Trophoblast cell (in vitro differentiated cells and primary cell): Measurements from ENCODE around the gene S100A7A.

Experiments used
- DNase-seq, 2 donors: peaks; one replicate each; pipeline ENCODE4 v3.0.0-alpha.2; 2016
- H2AFZ ChIP-seq: 2 replicates; pipeline ENCODE4 v1.6.1; 2013; ENCODE audit warnings: low read length, moderate library complexity, mild to moderate bottlenecking; ENCODE audit not compliant: insufficient read depth, poor library complexity
- H2AK5ac ChIP-seq: 2 replicates; pipeline ENCODE4 v1.6.1; 2013; ENCODE audit warnings: mild to moderate bottlenecking, low read length
- H2BK120ac ChIP-seq: 2 replicates; pipeline ENCODE4 v1.6.1; 2013; ENCODE audit warnings: low read length, mild to moderate bottlenecking, moderate library complexity; ENCODE audit not compliant: insufficient read depth, poor library complexity
- H2BK12ac ChIP-seq: 2 replicates; pipeline ENCODE4 v1.6.1; 2013; ENCODE audit warnings: mild to moderate bottlenecking, low read length, moderate library complexity
- H2BK5ac ChIP-seq: 2 replicates; pipeline ENCODE4 v1.6.1; 2013; ENCODE audit warnings: low read length, low read depth, moderate library complexity, mild to moderate bottlenecking; ENCODE audit not compliant: poor library complexity
- H3K14ac ChIP-seq: 2 replicates; pipeline ENCODE4 v1.6.1; 2013; ENCODE audit warnings: mild to moderate bottlenecking, low read length
- H3K18ac ChIP-seq: 2 replicates; pipeline ENCODE4 v1.6.1; 2013; ENCODE audit warnings: mild to moderate bottlenecking, low read length
- H3K23ac ChIP-seq: 2 replicates; pipeline ENCODE4 v1.6.1; 2013; ENCODE audit warnings: low read length
- H3K27ac ChIP-seq: 2 replicates; pipeline ENCODE4 v1.5.1; 2013; ENCODE audit warnings: low read depth, mild to moderate bottlenecking, inconsistent platforms, low read length, moderate library complexity
- H3K27me3 ChIP-seq: 2 replicates; pipeline ENCODE4 v1.6.1; 2013; ENCODE audit warnings: inconsistent platforms, mild to moderate bottlenecking, low read length, moderate library complexity; ENCODE audit not compliant: insufficient read depth
- H3K36me3 ChIP-seq, 2 experiments: 1 replicate in 1 of 2; 2 replicates in 1 of 2; pipeline ENCODE4 v1.6.1; 2013; ENCODE audit warnings: low read length in 2 of 2, mild to moderate bottlenecking in 2 of 2, moderate library complexity in 1 of 2; ENCODE audit not compliant: insufficient read depth in 2 of 2, control insufficient read depth in 1 of 2
- H3K4ac ChIP-seq: 2 replicates; pipeline ENCODE4 v1.6.1; 2013; ENCODE audit warnings: low read depth, mild to moderate bottlenecking, low read length, moderate library complexity
- H3K4me1 ChIP-seq, 2 experiments: 1 replicate in 1 of 2; 2 replicates in 1 of 2; pipeline ENCODE4 v1.6.1; 2013; ENCODE audit warnings: low read length in 2 of 2, mild to moderate bottlenecking in 2 of 2, moderate library complexity in 1 of 2; ENCODE audit not compliant: insufficient read depth in 2 of 2, control insufficient read depth in 1 of 2
- H3K4me2 ChIP-seq: 2 replicates; pipeline ENCODE4 v1.6.1; 2013; ENCODE audit warnings: inconsistent platforms, mild to moderate bottlenecking, low read length, moderate library complexity
- H3K4me3 ChIP-seq: 2 replicates; pipeline ENCODE4 v1.5.1; 2013; ENCODE audit warnings: mild to moderate bottlenecking, low read depth, low read length, inconsistent platforms
- H3K79me1 ChIP-seq: one replicate; pipeline ENCODE4 v1.6.1; 2013; ENCODE audit warnings: low read length
- H3K79me2 ChIP-seq: 2 replicates; pipeline ENCODE4 v1.6.1; 2013; ENCODE audit warnings: low read length, mild to moderate bottlenecking; ENCODE audit not compliant: control insufficient read depth, insufficient read depth, poor library complexity
- H3K9ac ChIP-seq: 2 replicates; pipeline ENCODE4 v1.6.1; 2013; ENCODE audit warnings: mild to moderate bottlenecking, low read length
- H3K9me3 ChIP-seq: 2 replicates; pipeline ENCODE4 v1.6.1; 2013; ENCODE audit warnings: low read depth, mild to moderate bottlenecking, control low read depth, inconsistent platforms, low read length; ENCODE audit not compliant: insufficient read depth
- H4K12ac ChIP-seq: 2 replicates; pipeline ENCODE4 v1.6.1; 2013; ENCODE audit warnings: low read depth, mild to moderate bottlenecking, low read length, moderate library complexity
- H4K8ac ChIP-seq: 2 replicates; pipeline ENCODE4 v1.6.1; 2013; ENCODE audit warnings: low read depth, mild to moderate bottlenecking, low read length, moderate library complexity
- H4K91ac ChIP-seq: one replicate; pipeline ENCODE4 v1.6.1; 2013; ENCODE audit warnings: low read depth, mild to moderate bottlenecking, low read length, moderate library complexity
- WGBS: extraction: QIAGEN DNeasy Blood & Tissue Kit; methylation state at CpG from one replicate; pipeline ENCODE4 v1.1.7; 2013; ENCODE audit warnings: missing lambda C conversion rate; ENCODE audit not compliant: insufficient read length, insufficient coverage; ENCODE audit errors: extremely low coverage; 5-methylcytosine and 5-hydroxymethylcytosine counted together

S100A7A gene

GRCh38 chr1:153437236-153437635 is 20.9 kb downstream of the S100A7A start:
- H3K4me1 ChIP-seq = no peaks in the 10 kb centered on the region
- no peak overlapping the region for H3K23ac ChIP-seq
- no peak overlapping the region for H3K9ac ChIP-seq
- H3K4ac ChIP-seq = no peak overlapping the region
- no peak overlapping the region for H3K27ac ChIP-seq
- no peaks in the 10 kb centered on the region for H3K79me1 ChIP-seq
- no peaks in the 10 kb centered on the region for H3K36me3 ChIP-seq
- H2AFZ ChIP-seq = no peak overlapping the region
- no peaks in the 10 kb centered on the region for H3K79me2 ChIP-seq
- H4K12ac ChIP-seq = no peak overlapping the region
- H2BK12ac ChIP-seq = no peak overlapping the region
- H2BK5ac ChIP-seq = no peak overlapping the region
- WGBS = no CpG with 5 or more reads among the region's 4 CpGs
- H3K4me3 ChIP-seq = no peak overlapping the region
- H3K14ac ChIP-seq = no peak overlapping the region
- H3K27me3 ChIP-seq = no peaks in the 10 kb centered on the region
- no peak overlapping the region for H3K18ac ChIP-seq
- no peak overlapping the region for H2AK5ac ChIP-seq
- H2BK120ac ChIP-seq = no peak overlapping the region
- no peak overlapping the region for H4K8ac ChIP-seq
- no peak overlapping the region for H3K4me2 ChIP-seq
- H4K91ac ChIP-seq = no peak overlapping the region
- H3K9me3 ChIP-seq = no peaks in the 10 kb centered on the region
- no peak for DNase-seq

- no peak overlapping the region for H4K8ac ChIP-seq
- no peak overlapping the region for H4K12ac ChIP-seq
- no peak overlapping the region for H2AK5ac ChIP-seq
- H3K9ac ChIP-seq = no peak overlapping the region
- no CpG with 5 or more reads among the region's 7 CpGs for WGBS
- no peak overlapping the region for H3K18ac ChIP-seq
- H3K23ac ChIP-seq = no peak overlapping the region
- no peaks in the 10 kb centered on the region for H3K4me1 ChIP-seq
- H3K4ac ChIP-seq = no peak overlapping the region
- no peak overlapping the region for H2BK12ac ChIP-seq
- no peak for DNase-seq
- H3K36me3 ChIP-seq = no peaks in the 10 kb centered on the region
- no peak overlapping the region for H3K4me2 ChIP-seq
- H3K79me2 ChIP-seq = no peaks in the 10 kb centered on the region
- H2BK120ac ChIP-seq = no peak overlapping the region
- H3K9me3 ChIP-seq = peaks cover 3% of the 10 kb centered on the region
- no peak overlapping the region for H3K4me3 ChIP-seq
- no peak overlapping the region for H3K14ac ChIP-seq
- no peaks in the 10 kb centered on the region for H3K27me3 ChIP-seq
- no peak overlapping the region for H4K91ac ChIP-seq
- no peak overlapping the region for H3K27ac ChIP-seq
- no peak overlapping the region for H2BK5ac ChIP-seq
- no peaks in the 10 kb centered on the region for H3K79me1 ChIP-seq
- no peak overlapping the region for H2AFZ ChIP-seq
These were observed 22.3 kb downstream of the S100A7A start for GRCh38 chr1:153438599-153438998.

- Histone ChIP-seq H3K27me3 (no peaks in the 10 kb centered on the region), H3K4me2 (no peak overlapping the region), H3K27ac (no peak overlapping the region), H3K4me3 (no peak overlapping the region), H2BK12ac (no peak overlapping the region), H3K4me1 (no peaks in the 10 kb centered on the region), H3K9ac (no peak overlapping the region), H2AFZ (no peak overlapping the region), H2BK120ac (no peak overlapping the region), H3K14ac (no peak overlapping the region), H4K91ac (no peak overlapping the region), H3K4ac (no peak overlapping the region), H4K12ac (no peak overlapping the region), H3K9me3 (peaks cover 4% of the 10 kb centered on the region), H3K79me1 (no peaks in the 10 kb centered on the region), H3K23ac (no peak overlapping the region), H2AK5ac (no peak overlapping the region), H3K18ac (no peak overlapping the region), H3K79me2 (no peaks in the 10 kb centered on the region), H2BK5ac (no peak overlapping the region), H4K8ac (no peak overlapping the region), H3K36me3 (no peaks in the 10 kb centered on the region)
- no peak for DNase-seq
These were observed 23.0 kb downstream of the S100A7A start for GRCh38 chr1:153439273-153439672.

GRCh38 chr1:153441238-153441755 is 25.0 kb downstream of the S100A7A start:
- Histone ChIP-seq H4K8ac (no peak overlapping the region), H2BK12ac (no peak overlapping the region), H3K23ac (no peak overlapping the region), H3K4me2 (no peak overlapping the region), H2AFZ (no peak overlapping the region), H3K9ac (no peak overlapping the region), H3K79me1 (no peaks in the 10 kb centered on the region), H3K79me2 (no peaks in the 10 kb centered on the region), H3K4me1 (no peaks in the 10 kb centered on the region), H3K4ac (no peak overlapping the region), H3K9me3 (peaks cover 4% of the 10 kb centered on the region), H4K91ac (no peak overlapping the region), H3K27ac (no peak overlapping the region), H3K27me3 (no peaks in the 10 kb centered on the region), H3K36me3 (no peaks in the 10 kb centered on the region), H3K4me3 (no peak overlapping the region), H3K14ac (no peak overlapping the region), H4K12ac (no peak overlapping the region), H2BK120ac (no peak overlapping the region), H2AK5ac (no peak overlapping the region), H3K18ac (no peak overlapping the region), H2BK5ac (no peak overlapping the region)
- no CpG with 5 or more reads among the region's 9 CpGs for WGBS
- no peak for DNase-seq
